ENCODE measurements around the gene TLK2.
"Not testable (repeated sequence)": the region's sequence is repeated elsewhere in the genome, so short reads cannot be mapped to it uniquely, and the experiment has no call there.

Gene TLK2

DNA sequence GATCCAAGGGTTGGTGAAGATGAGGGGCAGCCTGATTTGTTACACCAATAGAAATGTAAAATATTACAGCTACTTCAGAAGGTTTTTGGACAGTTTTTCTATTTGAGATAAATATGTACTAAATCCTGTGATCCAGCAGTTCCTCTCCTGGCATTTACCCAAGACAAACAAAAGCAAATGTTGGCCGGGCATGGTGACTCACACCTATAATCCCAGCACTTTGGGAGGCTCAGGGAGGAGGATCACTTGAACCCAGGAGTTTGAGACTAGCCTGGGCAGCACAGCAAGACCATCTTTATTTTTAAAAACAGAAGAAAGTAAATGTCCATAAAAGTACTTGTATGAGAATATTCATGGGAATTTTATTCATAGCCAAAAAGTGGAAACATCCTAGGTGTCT is 84.0 kb downstream of the TLK2 start:
- no peak for DNase-seq

DNA sequence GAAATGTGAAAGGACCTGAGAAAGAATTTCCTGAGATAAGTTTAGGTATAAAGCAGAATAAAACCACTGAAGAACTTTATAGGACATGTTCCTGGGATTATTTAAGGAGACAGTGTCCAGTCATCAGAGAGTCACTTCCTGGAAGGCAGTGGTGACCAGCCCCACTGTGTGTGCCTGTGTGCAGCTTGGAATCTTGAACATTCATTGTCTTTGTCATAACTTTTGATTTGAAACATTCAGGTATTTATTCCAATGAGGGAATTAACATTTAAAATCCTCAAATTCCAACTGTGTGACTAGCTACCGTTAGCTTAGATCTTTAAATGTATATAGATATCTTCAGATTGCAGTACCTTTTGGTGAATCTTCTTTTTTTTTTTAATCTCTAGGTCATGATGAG is 87.2 kb downstream of the TLK2 start:
- DNase-seq: no peak

GRCh38 chr17:62566996-62567578 is 88.5 kb downstream of the TLK2 start:
- DNase-seq: no peak

- no peak for DNase-seq
These were observed 93.9 kb downstream of the TLK2 start for GRCh38 chr17:62572488-62572887.

- no peak for DNase-seq
These were observed 94.3 kb downstream of the TLK2 start for GRCh38 chr17:62572888-62573401.

DNA sequence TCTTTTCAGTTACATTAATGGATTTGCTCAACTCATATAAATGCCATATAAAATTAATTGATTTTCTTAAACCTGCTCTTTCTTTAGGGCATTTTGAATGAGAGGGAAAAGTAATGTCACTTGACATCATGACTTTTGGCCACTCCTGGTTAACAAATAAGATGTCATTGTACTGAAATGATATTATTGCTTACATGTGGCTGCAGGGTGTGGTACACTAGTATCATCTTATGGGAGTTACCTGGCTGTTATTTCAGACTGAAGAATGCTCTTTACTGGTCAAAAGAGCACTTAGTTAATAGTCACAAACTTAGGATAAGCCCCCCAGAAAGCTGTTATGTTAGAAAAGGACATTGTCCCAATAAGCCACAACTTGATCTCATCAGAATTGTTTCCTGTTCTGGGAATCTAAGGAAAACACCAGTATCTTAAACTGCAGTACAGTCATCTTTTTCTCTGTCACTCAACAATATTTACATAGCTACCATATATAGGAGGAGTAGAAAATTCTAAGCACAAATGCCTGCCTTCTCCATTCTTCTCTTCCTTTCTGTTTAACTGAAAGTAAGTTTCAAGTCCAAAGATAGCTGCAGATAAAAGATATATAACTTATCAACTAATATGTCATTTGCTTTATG is 95.0 kb downstream of the TLK2 start:
- no peak for DNase-seq

GRCh38 chr17:62576382-62576781 is 97.8 kb downstream of the TLK2 start:
- DNase-seq: no peak

DNA sequence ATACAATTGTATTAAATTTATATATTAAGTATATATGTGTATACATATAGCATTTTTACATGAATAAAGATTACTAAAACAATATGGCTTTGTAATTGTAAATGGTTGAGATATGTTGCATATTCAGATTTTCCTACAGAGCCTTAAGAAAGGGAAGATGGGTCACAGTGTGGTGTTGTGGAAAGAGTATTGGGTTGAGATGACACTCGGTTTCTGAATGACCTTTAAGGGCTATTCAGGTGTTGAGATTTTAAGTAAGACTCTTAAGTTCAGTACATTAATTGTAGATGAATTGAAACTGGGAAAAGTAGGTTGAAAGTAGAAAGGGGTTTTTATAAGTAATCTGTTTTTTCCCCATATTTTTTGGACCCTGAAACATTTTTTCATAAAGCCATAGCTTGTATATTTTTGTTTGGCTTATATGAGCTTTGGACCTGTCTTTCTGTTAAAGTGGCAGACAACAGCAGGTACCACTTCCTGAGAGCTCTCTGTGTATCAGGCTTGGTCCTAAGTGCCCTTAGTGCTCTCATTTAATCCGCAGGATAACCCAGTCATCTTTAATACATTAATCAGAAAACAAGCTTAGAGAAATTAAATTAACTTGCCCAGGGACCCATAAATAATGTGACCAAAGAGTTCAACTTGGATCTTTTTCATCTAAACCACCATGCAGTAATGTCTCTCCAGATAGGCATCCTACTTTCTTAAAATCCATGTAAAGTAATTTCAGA is 100.3 kb downstream of the TLK2 start:
- no peak for DNase-seq

DNA sequence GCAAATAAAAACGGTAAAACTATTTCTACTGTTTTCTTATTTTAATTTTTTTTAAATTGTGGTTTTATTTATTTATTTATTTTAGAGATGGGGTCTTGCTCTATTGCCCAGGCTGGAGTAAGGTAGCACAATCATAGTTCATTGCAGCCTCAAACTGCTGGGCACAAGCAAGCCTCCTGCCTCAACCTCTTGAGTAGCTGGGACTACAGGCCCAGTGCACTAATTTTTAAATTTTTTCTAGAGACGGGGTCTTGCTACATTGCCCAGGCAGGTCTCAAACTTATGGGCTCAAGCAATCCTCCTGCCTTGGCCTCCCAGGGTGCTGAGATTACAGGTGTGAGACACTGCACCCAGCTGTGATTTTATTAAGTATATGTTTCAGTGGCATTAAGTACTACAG is 102.3 kb downstream of the TLK2 start:
- no peak for DNase-seq

GRCh38 chr17:62581764-62582163 is 103.1 kb downstream of the TLK2 start:
- no peak for DNase-seq

GRCh38 chr17:62587554-62587953 is 108.9 kb downstream of the TLK2 start:
- peak; percentile 7 for DNase-seq

DNA sequence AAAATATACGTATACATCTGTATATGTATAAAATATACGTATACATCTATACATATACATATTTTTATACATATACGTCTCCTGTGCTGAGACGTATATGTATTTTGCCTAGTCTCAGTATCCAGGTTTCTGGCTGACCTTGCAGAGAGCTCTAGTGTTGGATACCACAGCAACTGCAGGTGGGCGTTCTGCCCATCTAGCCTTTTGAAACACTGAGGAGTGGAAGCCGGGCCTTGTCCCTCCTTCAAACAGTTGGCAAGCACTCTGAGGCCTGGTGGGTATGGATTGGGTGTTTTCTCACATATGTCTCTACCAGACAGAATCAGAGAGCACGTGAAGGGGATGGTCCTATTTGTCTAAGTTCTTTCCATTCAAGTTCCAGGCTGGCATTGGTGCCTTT is 109.5 kb downstream of the TLK2 start:
- no peak for DNase-seq

DNA sequence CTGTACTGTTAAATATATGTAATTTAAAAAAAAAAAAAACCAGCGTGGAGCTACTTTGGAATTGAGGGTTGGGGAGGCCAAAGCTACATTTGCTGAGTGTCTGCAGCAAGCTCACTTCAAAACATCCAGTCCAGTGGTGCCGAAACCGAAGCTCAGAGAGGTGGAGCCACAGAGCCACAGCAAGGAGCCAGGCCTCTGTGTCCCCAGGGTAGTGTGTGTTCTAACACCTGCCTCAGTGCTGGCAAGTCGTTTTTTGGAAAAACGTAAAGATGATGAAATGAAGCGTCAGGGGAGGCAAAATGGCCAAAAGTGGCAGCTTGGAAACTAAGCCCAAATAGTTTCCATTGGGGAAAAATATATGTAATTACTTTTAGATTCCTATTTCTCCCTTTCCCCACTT is 112.7 kb downstream of the TLK2 start:
- no peak for DNase-seq

GRCh38 chr17:62591822-62592221 is 113.2 kb downstream of the TLK2 start:
- not testable (repeated sequence) for DNase-seq

GRCh38 chr17:62592341-62593099 is 113.9 kb downstream of the TLK2 start:
- no peak for DNase-seq

- DNase-seq: no peak
These were observed 116.9 kb downstream of the TLK2 start for GRCh38 chr17:62595484-62595883.

- DNase-seq: no peak
These were observed 118.0 kb downstream of the TLK2 start for GRCh38 chr17:62596662-62597061.

DNA sequence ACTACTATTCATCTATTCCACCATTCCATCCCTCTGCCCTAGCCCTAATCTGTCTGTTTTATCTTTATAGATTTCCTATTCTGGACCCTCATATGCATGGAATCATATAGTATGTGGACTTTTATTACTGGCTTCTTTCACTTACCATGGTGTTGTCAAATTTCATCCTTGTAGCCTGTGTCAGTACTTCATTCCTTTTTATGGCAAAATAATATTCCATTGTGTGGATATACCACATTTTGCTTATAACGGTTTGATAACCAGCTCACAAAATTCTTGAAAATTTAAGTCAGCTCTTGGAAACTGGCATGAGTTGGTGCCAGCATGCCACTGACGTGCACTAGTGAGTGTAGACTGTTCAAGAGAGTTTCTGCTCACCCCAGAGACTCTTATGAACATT is 118.5 kb downstream of the TLK2 start:
- no peak for DNase-seq

DNA sequence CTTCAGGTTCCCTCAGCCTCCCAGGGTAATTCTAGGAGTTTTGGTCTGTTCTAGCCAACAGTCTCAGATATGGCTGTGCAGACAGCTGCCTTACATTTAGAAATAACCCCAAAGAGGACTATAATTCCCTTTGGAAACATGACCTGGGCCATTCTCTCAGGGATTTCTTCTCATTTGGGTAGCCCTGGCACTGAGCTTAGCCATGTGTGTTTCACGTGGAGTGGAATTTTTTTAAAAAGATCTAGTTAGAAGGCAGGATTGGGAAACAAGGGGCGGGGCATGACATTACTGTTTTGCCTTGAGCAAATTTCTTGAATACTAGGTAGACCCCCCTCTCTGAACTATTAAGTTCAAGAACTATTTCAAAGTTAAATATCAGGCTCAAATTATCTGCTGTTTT is 119.3 kb downstream of the TLK2 start:
- no peak for DNase-seq

DNA sequence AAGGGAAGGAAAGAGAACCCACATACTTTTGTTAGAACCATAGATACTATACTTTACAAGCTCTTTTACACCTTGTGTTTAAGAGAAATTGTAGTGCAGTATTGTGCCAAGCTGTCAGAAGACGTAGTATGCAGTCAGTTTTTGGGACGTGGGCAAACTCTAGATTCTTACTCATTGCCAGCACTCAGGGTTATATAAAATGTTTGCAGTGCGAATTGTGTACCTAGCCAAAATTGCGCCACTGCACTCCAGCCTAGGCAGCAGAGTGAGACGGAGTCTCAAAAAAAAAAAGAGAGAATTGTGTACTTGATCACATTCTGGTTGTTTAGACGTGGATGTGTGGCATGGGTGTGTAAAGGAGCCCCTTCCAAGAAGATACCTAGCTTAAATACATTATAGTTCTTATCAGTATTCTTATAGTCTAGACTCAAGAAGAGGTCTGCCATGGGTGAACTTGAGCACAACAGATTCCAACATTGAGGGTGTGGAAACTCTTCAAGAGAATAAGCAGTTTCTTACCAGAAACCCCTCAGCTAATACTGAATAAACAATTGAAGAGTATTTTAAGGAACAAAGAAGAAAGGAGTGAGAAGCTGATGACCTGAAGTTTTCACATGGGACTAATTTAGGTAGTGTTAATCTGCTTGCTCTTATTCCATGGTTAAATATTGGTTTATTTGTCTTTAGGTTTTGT is 121.5 kb downstream of the TLK2 start:
- no peak for DNase-seq

GRCh38 chr17:62600805-62601204 is 122.2 kb downstream of the TLK2 start:
- DNase-seq: no peak

- DNase-seq: no peak
These were observed 122.8 kb downstream of the TLK2 start for GRCh38 chr17:62601471-62601870.

DNA sequence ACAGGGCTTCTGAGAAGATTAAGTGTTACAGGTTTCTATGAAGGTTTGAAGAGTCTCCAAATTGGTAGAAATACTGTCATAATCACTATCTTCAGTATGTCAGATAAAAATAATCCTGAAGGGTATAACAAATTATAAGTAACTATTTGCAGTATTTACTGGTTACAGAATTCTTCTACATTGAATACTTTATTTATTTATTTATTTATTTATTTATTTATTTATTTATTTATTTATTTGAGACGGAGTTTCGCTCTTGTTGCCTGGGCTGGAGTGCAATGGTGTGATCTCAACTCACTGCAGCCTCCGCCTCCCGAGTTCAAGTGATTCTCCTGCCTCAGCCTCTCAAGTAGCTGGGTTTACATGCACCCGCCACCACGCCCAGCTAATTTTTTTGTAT is 125.2 kb downstream of the TLK2 start:
- not testable (repeated sequence) for DNase-seq

Measured in DMS79 (cell line).